Measurements from ENCODE around the gene RANBP10. TPM values are rescaled to one million over a fixed set of nuclear protein-coding genes. Genes with fewer than 3 reads are reported as not detected.

The RANBP10 gene
- total and polyA plus RNA-seq, 9 of the 15 experiments (the other 6 are each of a cell fraction or from before 2014, with no cell fraction given), result 0.61 to 19.3 (median 5.9) TPM

DNA sequence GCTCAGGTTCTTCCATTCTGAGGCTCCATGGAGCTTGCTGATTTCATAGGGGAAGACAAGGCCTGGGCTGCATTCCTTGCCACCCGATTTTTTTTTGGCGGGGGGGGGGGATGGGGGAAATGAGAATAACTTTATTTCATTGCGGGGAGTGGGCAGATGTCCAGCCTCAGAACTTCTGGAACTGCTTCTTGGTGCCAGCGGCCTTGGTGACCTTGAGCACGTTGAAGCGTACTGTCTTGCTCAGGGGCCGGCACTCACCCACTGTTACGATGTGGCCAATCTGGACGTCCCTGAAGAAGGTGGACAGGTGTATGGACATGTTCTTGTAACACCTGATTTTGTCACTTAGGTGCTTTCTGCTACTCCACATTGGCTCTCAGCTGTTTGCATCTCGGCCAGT, 49.4 kb upstream of the RANBP10 start (continued):
- no peak for TF ChIP-seq XRCC4 (IDR thresholded peaks at IDR 0.05; ENCODE audit: extremely low read depth, insufficient read depth, insufficient read length)
- no peak for TF ChIP-seq ELK3 (CRISPR knock-in tag; IDR thresholded peaks at IDR 0.05)
- no peak for TF ChIP-seq MTA1 (IDR thresholded peaks at IDR 0.05; ENCODE audit: borderline replicate concordance)
- TF ChIP-seq GTF2E2 (tag; IDR thresholded peaks at IDR 0.05), result no peak
- TF ChIP-seq PPARD (CRISPR knock-in tag; IDR thresholded peaks at IDR 0.05), result no peak
- no peak for TF ChIP-seq ZFP91 (CRISPR knock-in tag; IDR thresholded peaks at IDR 0.05)
- no peak for TF ChIP-seq ZNF644 (tag; IDR thresholded peaks at IDR 0.05; ENCODE audit: low read depth)

DNA sequence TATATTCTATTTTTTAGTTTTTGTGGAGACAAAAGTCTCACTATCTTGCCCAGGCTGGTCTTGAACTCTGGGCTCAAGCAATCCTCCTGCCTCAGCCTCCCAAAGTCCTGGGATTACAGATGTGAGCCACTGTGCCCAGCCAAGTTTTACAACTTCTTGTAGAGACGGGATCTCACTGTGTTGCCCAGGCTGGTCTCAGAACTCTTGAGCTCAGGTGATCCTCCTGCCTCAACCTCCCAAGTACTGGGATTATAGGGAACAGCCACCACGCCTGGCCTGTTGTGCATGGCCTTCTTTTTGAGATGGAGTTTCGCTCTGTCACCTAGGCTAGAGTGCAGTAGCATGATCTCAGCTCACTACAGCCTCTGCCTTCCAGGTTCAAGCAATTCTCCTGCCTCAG, 47.3 kb upstream of the RANBP10 start:
- intact Hi-C loops (cut with micrococcal nuclease) (no loop called here), in situ Hi-C loops (cut with MboI) (no loop called here)
- TF ChIP-seq ZNF121 (CRISPR knock-in tag; conservative IDR thresholded peaks at IDR 0.05), result peak; percentile 53; the same call in 1 of the 2 replicates
- TF ChIP-seq GATA2 (CRISPR knock-in tag; IDR thresholded peaks at IDR 0.05), result no peak
- no peak overlapping the region for H3K4me3 ChIP-seq
- no peak overlapping the region for H2AFZ ChIP-seq (ENCODE audit: low read depth, low read length)
- H3K79me2 ChIP-seq (ENCODE audit: control insufficient read depth, insufficient read depth, low read length), result peaks cover 89% of the 10 kb centered on the region
- peaks cover 52% of the 10 kb centered on the region for H3K36me3 ChIP-seq (ENCODE audit: control insufficient read depth, insufficient read depth, low read length)
- no peaks in the 10 kb centered on the region for H3K27me3 ChIP-seq (ENCODE audit: control insufficient read depth in 2 of 2, insufficient read depth in 2 of 2, low read length in 2 of 2)
- WGBS (ENCODE audit: insufficient coverage, low coverage, missing lambda C conversion rate), result 95% methylated on average over 3 of the region's 3 CpGs
- FAIRE-seq, result no peak
- no peak overlapping the region for H3K9ac ChIP-seq (ENCODE audit: insufficient read depth in 1 of 2, low read depth in 2 of 2, low read length in 2 of 2)
- peaks cover 11% of the 10 kb centered on the region for H3K9me1 ChIP-seq (ENCODE audit: control insufficient read depth, insufficient read depth, low read length)
- no TSS peak for BruUV-seq (replicated peaks)
- H3K4me1 ChIP-seq (replicated peaks in 1 of 2; ENCODE audit: control insufficient read depth in 2 of 2, insufficient read depth in 2 of 2, low read length in 2 of 2), result peaks cover 8 to 20% of the 10 kb centered on the region in 2 experiments
- CTCF ChIA-PET (ENCODE audit: low intra/inter-chr PET ratio), result no interaction called here
- no peak for DNase-seq (ENCODE audit: extremely low read depth in 1 of 4, low spot score in 3 of 4)
- H4K20me1 ChIP-seq (replicated peaks; ENCODE audit: control insufficient read depth, insufficient read depth, low read length), result peaks cover 25% of the 10 kb centered on the region
- no peaks in the 10 kb centered on the region for H3K9me3 ChIP-seq (replicated peaks; ENCODE audit: control insufficient read depth, insufficient read depth, low read depth, low read length)
- no peak for ATAC-seq
- no peak overlapping the region for H3K4me2 ChIP-seq (ENCODE audit: insufficient read depth, low read length)
- H3K27ac ChIP-seq (ENCODE audit: extremely low read depth, low read depth, low read length), result no peak overlapping the region; the same call in 2 of the 3 replicates
- POLR2A ChIA-PET, result interaction anchor here (0.8 kb wide), 1 partner anchor 10 kb away, joined by 3 read pairs; no protein-coding TSS in a partner anchor
